ENCODE measurements around the gene BCL2L11.

BCL2L11 gene

DNA sequence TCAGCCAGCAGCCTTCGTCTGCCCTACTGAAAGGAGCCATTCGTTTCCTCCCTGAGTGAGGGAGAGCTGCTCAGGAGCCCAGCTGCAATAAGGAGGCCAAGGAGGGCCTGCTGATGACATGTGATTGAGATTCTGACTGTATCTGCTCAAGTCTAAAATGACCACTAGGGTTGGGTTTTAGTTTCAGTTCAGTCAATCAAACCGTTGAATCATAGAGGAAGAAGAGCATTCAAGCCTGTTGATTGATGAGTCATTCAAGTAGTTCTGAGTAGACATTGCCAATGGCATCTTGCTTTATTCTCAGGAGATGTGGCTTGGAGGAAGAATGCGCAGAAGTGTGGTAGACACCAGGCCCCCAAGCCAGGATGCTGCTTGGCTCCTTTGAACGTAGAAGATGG is 19.9 kb upstream of the BCL2L11 start:
- H3K4me2 ChIP-seq = peak overlapping the region; percentile 76
- peaks cover 42% of the 10 kb centered on the region for H3K4me1 ChIP-seq
- peak overlapping the region; percentile 59; the same call in 1 of the 2 replicates for H3K27ac ChIP-seq
- H3K36me3 ChIP-seq = no peaks in the 10 kb centered on the region
- H3K9me3 ChIP-seq = no peaks in the 10 kb centered on the region
- no peaks in the 10 kb centered on the region for H4K20me1 ChIP-seq
- no peak overlapping the region for H3K4me3 ChIP-seq
- H3K9ac ChIP-seq = no peak overlapping the region
- no peak for TF ChIP-seq Cebpa-rat (IDR thresholded peaks at IDR 0.05)
- no peaks in the 10 kb centered on the region for H3K27me3 ChIP-seq

DNA sequence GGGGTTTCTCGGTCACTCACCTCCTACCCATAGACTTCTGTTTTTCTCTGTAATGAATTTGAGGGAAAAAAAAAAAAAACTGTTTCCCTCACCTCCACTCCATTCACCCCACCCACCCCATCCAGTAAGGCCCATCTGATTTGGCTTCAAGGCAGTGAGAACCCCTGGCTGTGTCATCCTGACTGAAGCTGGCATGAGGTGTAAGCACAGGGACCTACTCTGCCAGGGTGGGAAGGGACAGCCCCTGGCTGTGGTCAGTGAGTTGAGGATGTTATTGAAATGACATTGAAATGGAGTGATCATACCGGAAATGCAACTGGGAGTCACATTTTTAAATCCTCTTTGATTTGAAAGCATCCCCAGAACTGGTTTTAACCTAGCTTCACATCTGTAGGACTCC is 19.1 kb upstream of the BCL2L11 start:
- Histone ChIP-seq H3K27me3 (no peaks in the 10 kb centered on the region), H4K20me1 (no peaks in the 10 kb centered on the region), H3K9ac (no peak overlapping the region), H3K4me2 (peak overlapping the region; percentile 76), H3K27ac (0 out of 2 replicates have a peak overlapping the region, but pooled peaks have one; percentile 7), H3K9me3 (no peaks in the 10 kb centered on the region), H3K4me1 (peaks cover 42% of the 10 kb centered on the region), H3K4me3 (no peak overlapping the region), H3K36me3 (no peaks in the 10 kb centered on the region)
- TF ChIP-seq Cebpa-rat (IDR thresholded peaks at IDR 0.05) = no peak

DNA sequence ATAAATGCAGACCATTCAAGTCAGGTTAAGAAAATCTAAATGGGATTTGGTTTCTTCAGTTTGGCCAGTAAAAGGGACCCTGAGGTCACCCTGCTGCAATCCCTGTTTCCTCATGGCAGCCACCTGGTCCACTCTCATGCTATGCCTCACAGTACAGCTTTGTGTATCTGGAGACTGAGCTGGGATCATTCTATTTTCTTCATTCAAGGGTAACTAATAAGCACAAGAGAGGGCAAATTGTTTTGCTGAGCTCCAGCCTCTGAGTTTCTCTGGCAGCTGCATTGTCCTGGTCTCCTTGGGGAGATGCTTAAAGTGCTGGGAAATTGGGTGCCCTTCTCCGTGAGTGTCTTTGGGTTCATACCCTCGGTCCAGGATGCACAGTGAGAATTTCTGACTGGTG is 18.5 kb upstream of the BCL2L11 start:
- peaks cover 42% of the 10 kb centered on the region for H3K4me1 ChIP-seq
- H3K36me3 ChIP-seq = no peaks in the 10 kb centered on the region
- H3K27ac ChIP-seq = no peak overlapping the region
- H4K20me1 ChIP-seq = no peaks in the 10 kb centered on the region
- H3K9ac ChIP-seq = no peak overlapping the region
- no peak for TF ChIP-seq Cebpa-rat (IDR thresholded peaks at IDR 0.05)
- peak overlapping the region; percentile 76; the same call in 1 of the 2 replicates for H3K4me2 ChIP-seq
- no peaks in the 10 kb centered on the region; the same call in 1 of the 2 replicates for H3K9me3 ChIP-seq
- H3K27me3 ChIP-seq = no peaks in the 10 kb centered on the region
- H3K4me3 ChIP-seq = no peak overlapping the region

DNA sequence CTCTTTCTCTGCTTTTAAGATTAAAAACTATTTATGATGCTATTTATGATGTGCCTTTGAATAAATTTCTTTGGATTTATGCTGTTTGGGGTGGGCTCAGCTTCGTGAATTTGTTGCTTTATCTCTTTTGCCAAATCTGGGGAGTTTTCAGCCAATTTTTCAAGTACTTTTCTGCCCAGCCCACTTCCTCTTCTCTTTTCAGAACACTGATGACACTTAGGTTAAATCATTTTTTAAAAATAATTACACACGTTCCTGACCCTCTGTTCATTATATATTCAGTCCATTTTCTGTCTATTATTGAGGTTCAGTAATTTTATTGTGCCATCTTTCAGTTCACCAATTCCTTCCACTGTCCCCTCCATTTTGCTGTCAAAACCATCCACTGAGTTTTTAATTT is 14.8 kb upstream of the BCL2L11 start:
- Histone ChIP-seq H3K9ac (no peak overlapping the region), H3K27me3 (no peaks in the 10 kb centered on the region), H3K4me2 (no peak overlapping the region), H3K9me3 (no peaks in the 10 kb centered on the region; the same call in 1 of the 2 replicates), H3K27ac (no peak overlapping the region), H3K36me3 (no peaks in the 10 kb centered on the region), H3K4me1 (peaks cover 16% of the 10 kb centered on the region), H4K20me1 (no peaks in the 10 kb centered on the region), H3K4me3 (no peak overlapping the region)
- TF ChIP-seq Cebpa-rat (IDR thresholded peaks at IDR 0.05) = no peak

DNA sequence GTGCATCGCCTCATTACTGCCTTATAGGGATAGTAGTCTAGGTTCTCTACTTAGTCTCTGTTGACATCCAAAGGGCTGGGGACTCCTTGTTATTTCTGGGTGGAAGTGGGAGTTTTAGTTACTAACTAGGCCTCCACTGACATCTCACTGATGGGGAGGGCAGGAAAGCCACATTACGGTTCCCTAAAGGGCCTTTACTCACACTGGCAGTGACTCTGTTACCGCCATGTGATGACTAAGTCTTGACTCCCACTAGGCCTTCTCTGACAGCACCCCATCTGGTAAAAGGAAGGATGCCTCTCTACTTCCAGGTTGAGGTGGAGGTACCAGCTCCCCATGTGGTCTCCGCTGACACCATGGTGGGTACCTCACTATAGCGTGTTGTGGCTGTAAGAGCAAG is 14.0 kb upstream of the BCL2L11 start:
- Histone ChIP-seq H3K4me3 (no peak overlapping the region), H3K4me2 (no peak overlapping the region), H3K4me1 (peaks cover 8% of the 10 kb centered on the region), H3K27me3 (no peaks in the 10 kb centered on the region), H4K20me1 (no peaks in the 10 kb centered on the region), H3K9ac (no peak overlapping the region), H3K9me3 (no peaks in the 10 kb centered on the region; the same call in 1 of the 2 replicates), H3K36me3 (no peaks in the 10 kb centered on the region), H3K27ac (no peak overlapping the region)
- no peak for TF ChIP-seq Cebpa-rat (IDR thresholded peaks at IDR 0.05)

DNA sequence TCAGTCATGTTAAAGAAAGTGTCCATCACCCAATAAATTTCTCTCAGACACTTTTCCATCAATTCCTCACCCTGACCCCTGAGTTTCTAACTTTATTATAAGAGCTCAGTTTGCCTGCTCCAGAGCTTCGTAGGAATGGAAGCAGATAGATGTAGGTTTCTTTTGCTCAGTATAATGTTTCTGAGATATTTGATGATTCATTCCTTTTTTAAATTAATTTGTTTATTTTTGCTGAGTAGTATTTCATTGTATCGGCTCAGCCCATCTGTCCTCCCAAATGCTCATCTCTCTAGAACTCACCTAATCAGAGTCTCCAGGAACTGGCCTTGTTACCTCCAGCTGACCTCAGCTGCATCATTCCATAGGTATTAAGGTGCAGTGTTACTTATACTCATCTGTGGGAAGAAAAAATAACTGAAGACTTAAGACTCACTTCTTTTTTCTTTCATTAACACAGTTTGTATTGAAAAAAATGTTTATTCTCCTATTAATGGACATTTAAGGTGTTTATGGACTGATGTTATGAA is 11.9 kb upstream of the BCL2L11 start:
- no peaks in the 10 kb centered on the region for H3K4me1 ChIP-seq
- H3K36me3 ChIP-seq = no peaks in the 10 kb centered on the region
- no peak overlapping the region for H3K4me2 ChIP-seq
- H3K4me3 ChIP-seq = no peak overlapping the region
- no peaks in the 10 kb centered on the region for H3K27me3 ChIP-seq
- H3K9me3 ChIP-seq = no peaks in the 10 kb centered on the region; the same call in 1 of the 2 replicates
- H3K9ac ChIP-seq = no peak overlapping the region
- no peak overlapping the region for H3K27ac ChIP-seq
- H4K20me1 ChIP-seq = no peaks in the 10 kb centered on the region
- no peak for TF ChIP-seq Cebpa-rat (IDR thresholded peaks at IDR 0.05)

DNA sequence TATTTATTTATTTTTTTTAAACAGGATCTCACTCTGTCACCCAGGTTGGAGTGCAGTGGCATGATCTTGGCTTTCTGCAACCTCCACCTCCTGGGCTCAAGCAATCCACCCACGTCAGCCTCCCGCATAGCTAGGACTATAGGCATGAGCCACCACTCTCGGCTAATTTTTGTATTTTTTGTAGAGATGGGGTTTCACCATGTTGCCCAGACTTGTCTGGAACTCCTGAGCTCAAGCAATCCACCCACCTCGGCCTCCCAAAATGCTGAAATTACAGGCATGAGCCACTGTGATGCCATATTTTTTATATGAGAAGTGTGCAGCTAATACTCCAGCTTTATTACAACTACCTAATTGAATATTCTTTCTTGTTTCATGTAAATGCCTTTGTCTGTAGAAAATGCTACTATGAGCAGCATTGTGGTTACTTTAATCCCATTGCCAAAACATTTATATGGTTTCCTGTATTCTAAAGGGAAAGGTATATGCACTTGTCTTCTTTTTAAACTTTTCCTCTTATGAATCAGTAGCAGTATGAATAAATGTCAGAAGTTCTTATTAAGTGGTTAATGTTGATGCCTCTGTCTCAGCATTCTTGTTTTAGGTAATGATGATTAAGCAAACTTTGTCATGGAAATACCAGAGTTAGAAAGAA is 9.5 kb upstream of the BCL2L11 start:
- TF ChIP-seq Cebpa-rat (IDR thresholded peaks at IDR 0.05) = no peak
- Histone ChIP-seq H3K9me3 (no peaks in the 10 kb centered on the region; the same call in 1 of the 2 replicates), H4K20me1 (no peaks in the 10 kb centered on the region), H3K27ac (no peak overlapping the region), H3K36me3 (no peaks in the 10 kb centered on the region), H3K4me3 (no peak overlapping the region), H3K27me3 (peaks cover 10% of the 10 kb centered on the region), H3K4me2 (no peak overlapping the region), H3K4me1 (no peaks in the 10 kb centered on the region), H3K9ac (no peak overlapping the region)

DNA sequence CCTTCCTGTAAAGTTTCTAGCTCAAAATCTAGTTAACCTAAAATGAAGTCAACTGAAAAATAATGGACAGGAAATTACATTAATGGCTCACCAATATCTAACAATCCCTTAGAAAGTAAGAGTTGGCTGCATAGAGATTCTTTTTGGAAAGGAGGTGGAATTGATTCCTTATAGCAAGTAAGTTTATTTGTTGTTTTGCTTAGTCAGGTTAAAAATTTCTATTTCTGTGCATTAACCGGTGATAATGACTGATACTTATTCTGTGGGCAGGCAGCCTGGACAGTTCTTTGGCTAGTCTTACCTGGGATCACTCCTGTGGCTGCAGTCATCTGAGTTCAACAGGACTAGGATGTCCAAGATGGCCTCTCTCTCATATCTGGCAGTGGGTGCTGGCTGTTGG is 6.9 kb upstream of the BCL2L11 start:
- Histone ChIP-seq H3K9me3 (no peaks in the 10 kb centered on the region), H4K20me1 (peaks cover 18% of the 10 kb centered on the region), H3K36me3 (no peaks in the 10 kb centered on the region), H3K27me3 (peaks cover 36% of the 10 kb centered on the region), H3K9ac (no peak overlapping the region), H3K4me3 (no peak overlapping the region), H3K4me1 (peaks cover 22% of the 10 kb centered on the region), H3K4me2 (no peak overlapping the region), H3K27ac (no peak overlapping the region)
- no peak for TF ChIP-seq Cebpa-rat (IDR thresholded peaks at IDR 0.05)

DNA sequence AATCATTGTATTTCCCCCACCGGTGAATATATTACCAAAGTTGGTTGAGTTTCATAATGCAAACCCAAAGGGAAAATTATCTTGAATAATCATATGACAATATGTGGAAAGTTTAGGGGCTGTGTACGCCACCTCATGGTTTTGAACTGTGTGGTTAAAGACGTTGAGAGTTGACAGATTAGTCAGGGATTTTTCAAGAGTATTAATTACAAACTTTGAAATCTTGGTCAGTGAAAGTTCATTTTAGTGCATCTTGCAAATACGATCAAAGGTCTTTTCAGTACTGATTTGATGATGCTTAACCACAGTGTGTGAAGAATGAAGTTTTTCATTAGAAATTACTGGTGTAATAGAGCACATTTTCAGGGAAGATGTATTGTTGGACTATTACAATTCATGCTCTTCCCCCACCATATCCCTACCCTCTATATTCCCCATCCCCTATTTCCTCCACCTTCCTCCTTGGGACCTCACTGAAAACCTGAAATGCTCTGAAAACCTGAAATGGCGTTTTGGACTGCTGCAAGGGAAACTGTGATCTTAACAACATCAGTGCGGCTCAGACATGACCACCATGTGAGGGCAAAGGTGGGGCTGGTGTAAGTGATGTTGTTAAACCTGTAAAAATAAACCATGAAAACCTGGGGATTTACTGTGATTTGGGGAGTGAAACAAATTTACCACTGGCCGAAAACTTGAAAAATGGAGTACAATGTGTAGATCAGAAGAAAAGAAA is 4.5 kb upstream of the BCL2L11 start:
- Histone ChIP-seq H3K4me3 (no peak overlapping the region), H3K4me2 (no peak overlapping the region), H3K27ac (no peak overlapping the region), H3K27me3 (peaks cover 53% of the 10 kb centered on the region), H3K9ac (no peak overlapping the region), H4K20me1 (peaks cover 34% of the 10 kb centered on the region), H3K9me3 (no peaks in the 10 kb centered on the region), H3K4me1 (peaks cover 37% of the 10 kb centered on the region), H3K36me3 (no peaks in the 10 kb centered on the region)
- no peak for TF ChIP-seq Cebpa-rat (IDR thresholded peaks at IDR 0.05)
